ENCODE results near the gene SPTBN1.

GRCh38 chr2:54610700-54611099, 154.6 kb downstream of the SPTBN1 start:
- TF ChIP-seq, protein P1, sequence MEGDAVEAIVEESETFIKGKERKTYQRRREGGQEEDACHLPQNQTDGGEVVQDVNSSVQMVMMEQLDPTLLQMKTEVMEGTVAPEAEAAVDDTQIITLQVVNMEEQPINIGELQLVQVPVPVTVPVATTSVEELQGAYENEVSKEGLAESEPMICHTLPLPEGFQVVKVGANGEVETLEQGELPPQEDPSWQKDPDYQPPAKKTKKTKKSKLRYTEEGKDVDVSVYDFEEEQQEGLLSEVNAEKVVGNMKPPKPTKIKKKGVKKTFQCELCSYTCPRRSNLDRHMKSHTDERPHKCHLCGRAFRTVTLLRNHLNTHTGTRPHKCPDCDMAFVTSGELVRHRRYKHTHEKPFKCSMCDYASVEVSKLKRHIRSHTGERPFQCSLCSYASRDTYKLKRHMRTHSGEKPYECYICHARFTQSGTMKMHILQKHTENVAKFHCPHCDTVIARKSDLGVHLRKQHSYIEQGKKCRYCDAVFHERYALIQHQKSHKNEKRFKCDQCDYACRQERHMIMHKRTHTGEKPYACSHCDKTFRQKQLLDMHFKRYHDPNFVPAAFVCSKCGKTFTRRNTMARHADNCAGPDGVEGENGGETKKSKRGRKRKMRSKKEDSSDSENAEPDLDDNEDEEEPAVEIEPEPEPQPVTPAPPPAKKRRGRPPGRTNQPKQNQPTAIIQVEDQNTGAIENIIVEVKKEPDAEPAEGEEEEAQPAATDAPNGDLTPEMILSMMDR (conservative IDR thresholded peaks at IDR 0.05; ENCODE audit: low read length) = no peak
- TF ChIP-seq EZH2phosphoT487 (IDR thresholded peaks at IDR 0.05; ENCODE audit: borderline replicate concordance, low read depth, low read length) = no peak

All from OCI-LY7 (cell line).